GM21367 (cell line): ENCODE results near the gene KIF2A.
"Not testable (repeated sequence)": the region's sequence is repeated elsewhere in the genome, so short reads cannot be mapped to it uniquely, and the experiment has no call there.

ENCODE experiments used
- ATAC-seq: cut with Tn5 transposase; IDR thresholded peaks from one replicate; pipeline ENCODE4 v1.9.1; 2021; ENCODE audit not compliant: unreplicated experiment

Gene KIF2A

GRCh38 chr5:62289813-62290212 is 16.2 kb upstream of the KIF2A start:
- ATAC-seq: no peak

GRCh38 chr5:62291829-62292228 is 14.2 kb upstream of the KIF2A start:
- ATAC-seq: not testable (repeated sequence)

- ATAC-seq: no peak
Measured at GRCh38 chr5:62296998-62297397, 9.0 kb upstream of the KIF2A start.

- ATAC-seq: no peak
Measured at GRCh38 chr5:62298118-62298517, 7.9 kb upstream of the KIF2A start.

- ATAC-seq: no peak
Measured at GRCh38 chr5:62299101-62299500, 6.9 kb upstream of the KIF2A start.

- ATAC-seq: no peak
Measured at GRCh38 chr5:62299600-62299999, 6.4 kb upstream of the KIF2A start.

- no peak for ATAC-seq
Measured at GRCh38 chr5:62305358-62305714, 670 bp upstream of the KIF2A start.

- peak; percentile 26 for ATAC-seq
Measured at GRCh38 chr5:62306323-62306895, 403 bp downstream of the KIF2A start.

- ATAC-seq: no peak
Measured at GRCh38 chr5:62306896-62307689, 1.1 kb downstream of the KIF2A start.

GRCh38 chr5:62308439-62308838 is 2.4 kb downstream of the KIF2A start:
- ATAC-seq: no peak

GRCh38 chr5:62309107-62309506 is 3.1 kb downstream of the KIF2A start:
- no peak for ATAC-seq

GRCh38 chr5:62310426-62311143 is 4.6 kb downstream of the KIF2A start:
- ATAC-seq: no peak

- no peak for ATAC-seq
Measured at GRCh38 chr5:62312036-62312435, 6.0 kb downstream of the KIF2A start.

- ATAC-seq: no peak
Measured at GRCh38 chr5:62312674-62313073, 6.7 kb downstream of the KIF2A start.

GRCh38 chr5:62314213-62314830 is 8.3 kb downstream of the KIF2A start:
- no peak for ATAC-seq

- no peak for ATAC-seq
Measured at GRCh38 chr5:62315376-62316175, 9.6 kb downstream of the KIF2A start.

GRCh38 chr5:62316176-62316502 is 10.1 kb downstream of the KIF2A start:
- no peak for ATAC-seq

GRCh38 chr5:62317810-62318209 is 11.8 kb downstream of the KIF2A start:
- ATAC-seq: no peak

- ATAC-seq: no peak
Measured at GRCh38 chr5:62322484-62322883, 16.5 kb downstream of the KIF2A start.

GRCh38 chr5:62326302-62326701 is 20.3 kb downstream of the KIF2A start:
- ATAC-seq: peak; percentile 62

- no peak for ATAC-seq
Measured at GRCh38 chr5:62326702-62327101, 20.7 kb downstream of the KIF2A start.
